Pancreas (tissue), 10 donors: ENCODE data around the gene PRSS3. TPM values are rescaled to one million over a fixed set of nuclear protein-coding genes. Genes with fewer than 3 reads are reported as not detected.
"Not testable (repeated sequence)": the region's sequence is repeated elsewhere in the genome, so short reads cannot be mapped to it uniquely, and the experiment has no call there.

Experiments used
- ATAC-seq, 4 donors: fragments of 200-7000 bp; cut with Tn5 transposase; one replicate each; pipeline versions ENCODE4 v1.8.0 to v1.9.1; 2020; ENCODE audit warnings: mild to moderate bottlenecking in 4 of 4, moderate library complexity in 4 of 4
- DNase-seq, 6 donors: peaks; one replicate each; pipeline ENCODE4 v3.0.0-alpha.2; 2020
- FAIRE-seq: peaks from 2 replicates; lab custom pipeline; 2012; peaks lifted over from hg19 to GRCh38; lab: Jason Lieb, UNC
- H3K27ac ChIP-seq, 4 donors: fragments of 200-600 bp; sonication (generic); 1 replicate in 3 of 4; 2 replicates in 1 of 4; pipeline versions ENCODE4 v1.5.0 to v1.8.0; 2020
- H3K27me3 ChIP-seq, 4 donors: fragments of 200-600 bp; one replicate each; pipeline ENCODE4 v1.8.0; 2021
- H3K36me3 ChIP-seq, 3 donors: fragments of 200-600 bp; sonication (generic) in 1 of 3; one replicate each; pipeline versions ENCODE4 v1.5.0 to v1.8.0; 2020 to 2021
- H3K4me1 ChIP-seq, 3 donors: fragments of 200-600 bp; one replicate each; pipeline ENCODE4 v1.8.0; 2021
- H3K4me3 ChIP-seq, 4 donors: fragments of 200-600 bp; sonication (generic) in 2 of 4; one replicate each; pipeline versions ENCODE4 v1.5.0 to v1.8.0; 2020 to 2021
- H3K9me3 ChIP-seq, 4 donors: fragments of 200-600 bp; one replicate each; pipeline ENCODE4 v1.8.0; 2021
- CTCF ChIP-seq, 4 donors: fragments of 200-600 bp; sonication (generic) in 3 of 4; IDR thresholded peaks; one replicate each; pipeline versions ENCODE4 v1.5.0 to v1.8.0; 2021; ENCODE audit warnings: antibody characterized with exemption in 4 of 4
- WGBS, 2 donors: extraction: QIAGEN DNeasy Blood & Tissue Kit; methylation state at CpG; one replicate each; pipeline ENCODE4 v1.1.7; 2013; 5-methylcytosine and 5-hydroxymethylcytosine counted together
- intact Hi-C, 3 donors: fragments of 100-400 bp; cut with DNase I; formaldehyde crosslinking; loops; one replicate each; pipeline versions ENCODE4 v1.11.1 to v1.14.2; 2022
- polyA plus RNA-seq, 2 donors: library from polyadenylated mRNA; stranded (reverse); fragments of 200-250 nt; gene quantifications; one replicate each; pipeline ENCODE4 v1.2.3, GENCODE V29; 2013
- total RNA-seq, 6 donors: library from RNA; stranded (reverse); fragmentation: NEBNext Ultra II Directional in 4 of 6; extraction: Animal tissue kit (Norgen Biotek cat#: 25700) in 4 of 6; gene quantifications; one replicate each; pipeline versions ENCODE4 v1.2.1 to v1.2.4, GENCODE V29; 2021 to 2023
- donor health status: healthy with polysubstance abuse.
- donor health status: DM: no; HTN: no; CAD: no; lungs with moderate emphysema.
- donor health status: DM: no; HTN: no; CAD: no.
- donor health status: control.
- donor health status: control.
- donor health status: Bipolar disorder and iron deficiency.
- donor health status: DM: yes; HTN: yes; CAD: no.
- donor health status: DM: no; HTN: no; CAD: no.
- donor health status: DM: no; HTN: no; CAD: no.
- donor health status: DM: yes; HTN: yes; CAD: no.

Gene PRSS3
- total and polyA plus RNA-seq, 8 donors = 341 to 5,218 (median 1,394) TPM

GRCh38 chr9:33820231-33820745, 24.9 kb downstream of the PRSS3 start:
- Histone ChIP-seq H3K27ac (peak overlapping the region in 2 of 4 donors; percentile 99), H3K4me1 (peaks cover 0 to 25% (median 14%) of the 10 kb centered on the region in 3 donors), H3K4me3 (peak overlapping the region in 2 of 4 donors; percentile 66 to 76), H3K9me3 (no peaks in the 10 kb centered on the region), H3K36me3 (no peaks in the 10 kb centered on the region), H3K27me3 (no peaks in the 10 kb centered on the region)
- intact Hi-C loops = no loop called here
- FAIRE-seq = no peak
- no peak for DNase-seq
- WGBS, 2 donors = 12 to 13% methylated on average over 4 of the region's 4 CpGs
- no peak for TF ChIP-seq CTCF (IDR thresholded peaks at IDR 0.05)
- ATAC-seq = no peak

GRCh38 chr9:33823801-33824200, 28.4 kb downstream of the PRSS3 start:
- DNase-seq (no peak), ATAC-seq (no peak), FAIRE-seq (no peak)
- Histone ChIP-seq H3K9me3 (no peaks in the 10 kb centered on the region), H3K4me3 (no peak overlapping the region), H3K36me3 (no peaks in the 10 kb centered on the region), H3K27ac (no peak overlapping the region), H3K4me1 (peaks cover 0 to 14% (median 7%) of the 10 kb centered on the region in 3 donors), H3K27me3 (no peaks in the 10 kb centered on the region)
- 68 to 75% methylated on average over 3 of the region's 3 CpGs for WGBS, 2 donors
- TF ChIP-seq CTCF (IDR thresholded peaks at IDR 0.05) = no peak
- intact Hi-C loops = no loop called here

- H3K9me3 ChIP-seq, H3K27me3 ChIP-seq, H3K4me1 ChIP-seq, H3K36me3 ChIP-seq, H3K27ac ChIP-seq, ATAC-seq, H3K4me3 ChIP-seq, intact Hi-C loops, DNase-seq, FAIRE-seq: not testable (repeated sequence)
- WGBS, 2 donors = 98% methylated on average over 11 of the region's 11 CpGs
These were observed 31.9 kb downstream of the PRSS3 start for GRCh38 chr9:33827285-33827684.

GRCh38 chr9:33829641-33830230, 34.4 kb downstream of the PRSS3 start:
- ATAC-seq, H3K4me3 ChIP-seq, H3K36me3 ChIP-seq, FAIRE-seq, H3K9me3 ChIP-seq, H3K27me3 ChIP-seq, intact Hi-C loops, H3K27ac ChIP-seq, H3K4me1 ChIP-seq: not testable (repeated sequence)
- DNase-seq = peak in 1 of 6 donors; percentile 27
- 90% methylated on average over 17 of the region's 17 CpGs for WGBS, 2 donors

- TF ChIP-seq CTCF (IDR thresholded peaks at IDR 0.05) = no peak
- peak in 1 of 6 donors; percentile 28 for DNase-seq
- FAIRE-seq = no peak
- 78 to 79% methylated on average over 11 of the region's 11 CpGs for WGBS, 2 donors
- H3K4me1 ChIP-seq = peaks cover 4 to 34% (median 28%) of the 10 kb centered on the region in 3 donors
- intact Hi-C loops = no loop called here
- no peaks in the 10 kb centered on the region for H3K9me3 ChIP-seq
- H3K4me3 ChIP-seq = no peak overlapping the region
- H3K36me3 ChIP-seq = no peaks in the 10 kb centered on the region
- no peak for ATAC-seq
- no peak overlapping the region for H3K27ac ChIP-seq
- H3K27me3 ChIP-seq = no peaks in the 10 kb centered on the region
These were observed 40.4 kb downstream of the PRSS3 start for GRCh38 chr9:33835625-33836260.

- intact Hi-C loops, H3K9me3 ChIP-seq, H3K36me3 ChIP-seq, DNase-seq, H3K4me3 ChIP-seq, H3K27me3 ChIP-seq, FAIRE-seq, H3K27ac ChIP-seq: not testable (repeated sequence)
- 53 to 55% methylated on average over 2 of the region's 2 CpGs for WGBS, 2 donors
- peak in 3 of 4 donors; percentile 27 to 67 (median 46) for ATAC-seq
- peaks cover 4 to 35% (median 30%) of the 10 kb centered on the region in 3 donors for H3K4me1 ChIP-seq
These were observed 40.9 kb downstream of the PRSS3 start for GRCh38 chr9:33836261-33836660.
